Endothelial cell of umbilical vein (primary cell): ENCODE data around the gene PFKFB3. TPM values are rescaled to one million over a fixed set of nuclear protein-coding genes. Genes with fewer than 3 reads are reported as not detected.

Experiments used
- BruUV-seq: library from RNA; stranded (reverse); fragments of 400-500 nt; replicated peaks from 2 replicates; lab custom pipeline; 2021; lab: Mats Ljungman, UMichigan
- CTCF ChIA-PET: fragments of 300-600, 350-600 bp; sonication (Branson Sonifier 250); formaldehyde crosslinking; loops from one replicate; lab custom pipeline; 2021; ENCODE audit warnings: antibody characterized with exemption, inconsistent platforms; lab: Charles Lee
- POLR2A ChIA-PET: fragments of 300-600, 350-600 bp; sonication (Branson Sonifier 250); formaldehyde crosslinking; loops from one replicate; lab custom pipeline; 2021; ENCODE audit warnings: antibody characterized with exemption, inconsistent platforms; lab: Charles Lee
- DNase-seq: peaks from one replicate; pipeline ENCODE4 v3.0.0-alpha.2; 2011; ENCODE audit warnings: low read depth, low spot score
- FAIRE-seq: peaks from 2 replicates; lab custom pipeline; 2011; peaks lifted over from hg19 to GRCh38; lab: Jason Lieb, UNC
- H2AFZ ChIP-seq: 2 replicates; pipeline ENCODE4 v1.6.0; 2012; ENCODE audit warnings: low read depth, low read length, control low read depth, inconsistent platforms
- H3K27ac ChIP-seq: 2 replicates; pipeline ENCODE4 v1.5.1; 2011; ENCODE audit warnings: low read depth, mild to moderate bottlenecking, control low read depth, low read length, moderate library complexity; ENCODE audit not compliant: insufficient read depth
- H3K27me3 ChIP-seq, 2 experiments: 2 replicates each; pipeline versions ENCODE4 v1.6.0 to v1.6.1; 2011; ENCODE audit warnings: low read length in 2 of 2, mixed read lengths in 1 of 2; ENCODE audit not compliant: control insufficient read depth in 2 of 2, insufficient read depth in 2 of 2
- H3K36me3 ChIP-seq, 2 experiments: 2 replicates in 1 of 2; 3 replicates in 1 of 2; pipeline ENCODE4 v1.5.1; 2011; ENCODE audit warnings: low read length in 2 of 2, mild to moderate bottlenecking in 1 of 2, moderate library complexity in 1 of 2; ENCODE audit not compliant: control insufficient read depth in 2 of 2, insufficient read depth in 2 of 2; ENCODE audit errors: extremely low read depth in 1 of 2
- H3K4me1 ChIP-seq: 3 replicates; pipeline ENCODE4 v1.5.1; 2011; ENCODE audit warnings: mild to moderate bottlenecking, low read length; ENCODE audit not compliant: control insufficient read depth, insufficient read depth; ENCODE audit errors: extremely low read depth
- H3K4me2 ChIP-seq: 2 replicates; pipeline ENCODE4 v1.6.1; 2011; ENCODE audit warnings: low read length, control low read depth, mixed read lengths; ENCODE audit not compliant: insufficient read depth
- H3K4me3 ChIP-seq, 3 experiments: fragments of 200-600 bp in 1 of 3; sonication (generic), shearing (Covaris generic) in 1 of 3; replicated peaks in 1 of 3; 2 replicates each; pipeline ENCODE4 v1.5.1; 2011 to 2016; ENCODE audit warnings: control low read depth in 3 of 3, low read length in 3 of 3, mild to moderate bottlenecking in 2 of 3, inconsistent platforms in 1 of 3, low read depth in 1 of 3, moderate library complexity in 1 of 3; ENCODE audit not compliant: insufficient read depth in 1 of 3
- H3K79me2 ChIP-seq: 2 replicates; pipeline ENCODE4 v1.6.0; 2012; ENCODE audit warnings: low read length, inconsistent platforms; ENCODE audit not compliant: control insufficient read depth, insufficient read depth
- H3K9ac ChIP-seq: replicated peaks from 2 replicates; pipeline ENCODE3; 2011; ENCODE audit warnings: low read length, control low read depth; ENCODE audit not compliant: insufficient read depth; ENCODE audit errors: extremely low read depth
- H3K9me1 ChIP-seq: replicated peaks from 3 replicates; pipeline ENCODE4 v1.6.0; 2011; ENCODE audit warnings: mild to moderate bottlenecking, low read length; ENCODE audit not compliant: control insufficient read depth, insufficient read depth; ENCODE audit errors: extremely low read depth
- H3K9me3 ChIP-seq: replicated peaks from 2 replicates; pipeline ENCODE4 v1.5.1; 2012; ENCODE audit warnings: low read length, inconsistent platforms; ENCODE audit not compliant: control insufficient read depth, insufficient read depth
- H4K20me1 ChIP-seq: replicated peaks from 2 replicates; pipeline ENCODE3; 2011; ENCODE audit warnings: mild to moderate bottlenecking, low read length; ENCODE audit not compliant: control insufficient read depth, insufficient read depth; ENCODE audit errors: extremely low read depth
- CTCF ChIP-seq, 2 donors: IDR thresholded peaks; 1 replicate in 1 of 2; 2 replicates in 1 of 2; pipeline ENCODE4 v1.5.1; 2011; ENCODE audit warnings: low read length in 2 of 2, mild to moderate bottlenecking in 2 of 2, moderate library complexity in 2 of 2, control low read depth in 1 of 2, inconsistent platforms in 1 of 2, low read depth in 1 of 2; ENCODE audit not compliant: insufficient read depth in 1 of 2; ENCODE audit errors: extremely low read depth in 1 of 2
- EZH2 ChIP-seq: IDR thresholded peaks from 2 replicates; pipeline ENCODE4 v1.6.1; 2012; ENCODE audit warnings: borderline replicate concordance, low read depth, mild to moderate bottlenecking, moderate library complexity, low read length, inconsistent platforms; ENCODE audit not compliant: severe bottlenecking
- FOS ChIP-seq: IDR thresholded peaks from 2 replicates; pipeline ENCODE4 v1.6.1; 2011; ENCODE audit warnings: mild to moderate bottlenecking, low read length, moderate library complexity, borderline replicate concordance; ENCODE audit not compliant: insufficient read depth
- GATA2 ChIP-seq: IDR thresholded peaks from 2 replicates; pipeline ENCODE4 v1.7.0; 2011; ENCODE audit warnings: low read depth, mild to moderate bottlenecking, moderate library complexity, mixed read lengths, low read length; ENCODE audit not compliant: insufficient read length, insufficient read depth
- JUN ChIP-seq: IDR thresholded peaks from 2 replicates; pipeline ENCODE4 v1.6.1; 2011; ENCODE audit warnings: borderline replicate concordance, low read depth; ENCODE audit not compliant: insufficient read length, insufficient read depth
- MAX ChIP-seq: IDR thresholded peaks from 2 replicates; pipeline ENCODE4 v1.6.1; 2011; ENCODE audit not compliant: insufficient read depth, insufficient read length
- MYC ChIP-seq: IDR thresholded peaks from one replicate; pipeline ENCODE4 v1.6.1; 2011; ENCODE audit warnings: mild to moderate bottlenecking, low read depth, low read length
- POLR2A ChIP-seq: IDR thresholded peaks from 2 replicates; pipeline ENCODE4 v1.6.1; 2012; ENCODE audit warnings: low read depth, mild to moderate bottlenecking, control low read depth, low read length
- POLR2AphosphoS5 ChIP-seq: IDR thresholded peaks from 2 replicates; pipeline ENCODE4 v1.6.1; 2012; ENCODE audit warnings: low read depth, mild to moderate bottlenecking, control low read depth, low read length, moderate library complexity; ENCODE audit not compliant: insufficient read depth
- dilution Hi-C: fragments of 300-500 bp; cut with MboI; formaldehyde crosslinking; loops from one replicate; pipeline ENCODE4 v1.15.0; 2019; ENCODE audit warnings: low sequenced_read_pairs; ENCODE audit not compliant: extremely low pct_ligation_motif_present
- intact Hi-C: fragments of 100-400 bp; cut with micrococcal nuclease; formaldehyde crosslinking; loops from one replicate; pipeline ENCODE4 v1.10.0; 2022
- polyA plus RNA-seq, 4 experiments: library from polyadenylated mRNA; depleted of rRNA in 3 of 4; stranded (reverse) in 3 of 4; unstranded in 1 of 4; fragments of >200 nt; gene quantifications; 2 replicates each; pipeline versions ENCODE4 v1.2.1 to v1.2.3, GENCODE V29; 2011 to 2012; ENCODE audit warnings: missing spikeins in 1 of 4
- total RNA-seq: library from RNA; stranded (reverse); gene quantifications from 2 replicates; pipeline ENCODE4 v1.2.3, GENCODE V29; 2021

The PFKFB3 gene
- total and polyA plus RNA-seq, 2 donors (not counting 3 experiments of a cell fraction or from before 2014, with no cell fraction given) = 15.8 to 33.7 TPM

- TF ChIP-seq POLR2AphosphoS5 (no peak), EZH2 (no peak), GATA2 (no peak), MAX (no peak), POLR2A (no peak), JUN (no peak), FOS (no peak), CTCF (IDR thresholded peaks at IDR 0.05; ENCODE audit: extremely low read depth in 1 of 2, insufficient read depth in 1 of 2, low read depth in 1 of 2, low read length in 2 of 2) (no peak), MYC (no peak)
- Histone ChIP-seq H3K9me1 (no peaks in the 10 kb centered on the region), H2AFZ (no peak overlapping the region), H3K27ac (no peak overlapping the region), H3K36me3 (no peaks in the 10 kb centered on the region), H4K20me1 (no peaks in the 10 kb centered on the region), H3K27me3 (no peaks in the 10 kb centered on the region), H3K4me3 (no peak overlapping the region), H3K9me3 (no peaks in the 10 kb centered on the region), H3K4me1 (no peaks in the 10 kb centered on the region), H3K4me2 (no peak overlapping the region), H3K79me2 (no peaks in the 10 kb centered on the region), H3K9ac (no peak overlapping the region)
- no TSS peak for BruUV-seq
- ChIA-PET POLR2A (no interaction called here), CTCF (interaction anchor here (1.0 to 1.5 kb wide), 3 partner anchors 19 to 146 kb away, joined by 3 to 5 read pairs (median 3); no protein-coding TSS in a partner anchor)
- no peak for DNase-seq
- intact Hi-C loops (no loop called here), dilution Hi-C loops (no loop called here)
- FAIRE-seq = no peak
These were observed 53.7 kb downstream of the PFKFB3 start for GRCh38 chr10:6256439-6256838.
